NT2/D1 (cell line): ENCODE measurements around the gene OBSCN.

ENCODE experiments used
- DNase-seq: peaks from one replicate; pipeline ENCODE4 v3.0.0-alpha.2; 2011; ENCODE audit warnings: low read depth, low spot score
- H3K27me3 ChIP-seq: 2 replicates; pipeline ENCODE4 v1.6.0; 2011; ENCODE audit warnings: mild to moderate bottlenecking; ENCODE audit not compliant: insufficient read length, insufficient read depth
- H3K36me3 ChIP-seq: 2 replicates; pipeline ENCODE4 v1.6.1; 2011; ENCODE audit warnings: mild to moderate bottlenecking, low read length, mixed read lengths; ENCODE audit not compliant: insufficient read depth, insufficient read length
- H3K4me1 ChIP-seq: 2 replicates; pipeline ENCODE4 v1.5.1; 2011; ENCODE audit not compliant: insufficient read depth, insufficient read length
- H3K4me3 ChIP-seq: 2 replicates; pipeline ENCODE4 v1.5.1; 2011; ENCODE audit warnings: low read depth; ENCODE audit not compliant: insufficient read length
- H3K9ac ChIP-seq: 2 replicates; pipeline ENCODE4 v1.6.0; 2011; ENCODE audit warnings: low read depth; ENCODE audit not compliant: insufficient read length
- H3K9me3 ChIP-seq: 2 replicates; pipeline ENCODE4 v1.5.1; 2011; ENCODE audit warnings: mild to moderate bottlenecking, low read length; ENCODE audit not compliant: insufficient read depth
- SUZ12 ChIP-seq: IDR thresholded peaks from 2 replicates; pipeline ENCODE4 v1.6.1; 2011; ENCODE audit not compliant: insufficient read length, insufficient read depth; ENCODE audit errors: extremely low read depth
- YY1 ChIP-seq: IDR thresholded peaks from 2 replicates; pipeline ENCODE4 v1.6.1; 2011; ENCODE audit not compliant: insufficient read length, insufficient read depth
- ZNF274 ChIP-seq: IDR thresholded peaks from 2 replicates; pipeline ENCODE4 v1.6.1; 2011; ENCODE audit warnings: mild to moderate bottlenecking, low read depth, low read length

The OBSCN gene

GRCh38 chr1:228284521-228284920 is 76.7 kb downstream of the OBSCN start:
- peaks cover 82% of the 10 kb centered on the region for H3K36me3 ChIP-seq
- H3K9ac ChIP-seq, result no peak overlapping the region
- no peak overlapping the region for H3K4me3 ChIP-seq
- H3K9me3 ChIP-seq, result no peaks in the 10 kb centered on the region
- no peak for TF ChIP-seq YY1
- TF ChIP-seq SUZ12, result no peak
- TF ChIP-seq ZNF274, result no peak
- DNase-seq, result no peak
- no peaks in the 10 kb centered on the region for H3K4me1 ChIP-seq
- H3K27me3 ChIP-seq, result no peaks in the 10 kb centered on the region

DNA sequence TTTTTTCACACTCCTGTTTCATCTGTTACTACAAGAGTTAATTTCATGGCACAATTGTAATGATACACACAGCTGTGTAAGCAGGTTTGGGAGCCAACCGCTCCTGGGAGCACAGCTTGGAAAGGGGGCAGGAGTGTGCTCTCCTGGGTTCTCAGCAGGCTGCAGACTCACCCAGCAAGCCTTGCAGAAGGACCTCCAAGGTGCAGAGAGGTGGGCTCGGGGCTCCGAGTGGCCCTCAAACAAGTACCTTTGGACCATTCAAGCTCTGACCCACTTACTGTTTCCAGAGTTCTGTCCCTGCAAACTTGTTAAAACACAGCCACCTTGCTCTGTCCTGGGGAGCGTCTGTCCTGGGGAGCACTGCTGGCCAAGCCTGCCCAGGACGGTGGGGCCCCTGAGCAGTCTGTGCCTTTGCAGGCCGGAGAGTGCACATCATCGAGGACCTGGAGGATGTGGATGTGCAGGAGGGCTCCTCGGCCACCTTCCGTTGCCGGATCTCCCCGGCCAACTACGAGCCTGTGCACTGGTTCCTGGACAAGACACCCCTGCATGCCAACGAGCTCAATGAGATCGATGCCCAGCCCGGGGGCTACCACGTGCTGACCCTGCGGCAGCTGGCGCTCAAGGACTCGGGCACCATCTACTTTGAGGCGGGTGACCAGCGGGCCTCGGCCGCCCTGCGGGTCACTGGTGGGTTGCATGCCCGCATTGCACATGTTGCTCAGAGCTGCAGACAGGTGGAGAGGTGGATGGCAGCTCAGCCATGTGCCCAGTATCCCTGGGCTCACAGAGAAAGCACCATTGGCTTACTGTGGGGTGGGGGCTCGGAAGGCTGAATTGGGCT is 78.0 kb downstream of the OBSCN start:
- DNase-seq, result no peak
- H3K4me1 ChIP-seq, result no peaks in the 10 kb centered on the region
- peaks cover 80% of the 10 kb centered on the region for H3K36me3 ChIP-seq
- H3K9me3 ChIP-seq, result no peaks in the 10 kb centered on the region
- TF ChIP-seq YY1, result no peak
- TF ChIP-seq SUZ12, result no peak
- no peak for TF ChIP-seq ZNF274
- no peak overlapping the region for H3K4me3 ChIP-seq
- H3K9ac ChIP-seq, result no peak overlapping the region
- no peaks in the 10 kb centered on the region for H3K27me3 ChIP-seq

DNA sequence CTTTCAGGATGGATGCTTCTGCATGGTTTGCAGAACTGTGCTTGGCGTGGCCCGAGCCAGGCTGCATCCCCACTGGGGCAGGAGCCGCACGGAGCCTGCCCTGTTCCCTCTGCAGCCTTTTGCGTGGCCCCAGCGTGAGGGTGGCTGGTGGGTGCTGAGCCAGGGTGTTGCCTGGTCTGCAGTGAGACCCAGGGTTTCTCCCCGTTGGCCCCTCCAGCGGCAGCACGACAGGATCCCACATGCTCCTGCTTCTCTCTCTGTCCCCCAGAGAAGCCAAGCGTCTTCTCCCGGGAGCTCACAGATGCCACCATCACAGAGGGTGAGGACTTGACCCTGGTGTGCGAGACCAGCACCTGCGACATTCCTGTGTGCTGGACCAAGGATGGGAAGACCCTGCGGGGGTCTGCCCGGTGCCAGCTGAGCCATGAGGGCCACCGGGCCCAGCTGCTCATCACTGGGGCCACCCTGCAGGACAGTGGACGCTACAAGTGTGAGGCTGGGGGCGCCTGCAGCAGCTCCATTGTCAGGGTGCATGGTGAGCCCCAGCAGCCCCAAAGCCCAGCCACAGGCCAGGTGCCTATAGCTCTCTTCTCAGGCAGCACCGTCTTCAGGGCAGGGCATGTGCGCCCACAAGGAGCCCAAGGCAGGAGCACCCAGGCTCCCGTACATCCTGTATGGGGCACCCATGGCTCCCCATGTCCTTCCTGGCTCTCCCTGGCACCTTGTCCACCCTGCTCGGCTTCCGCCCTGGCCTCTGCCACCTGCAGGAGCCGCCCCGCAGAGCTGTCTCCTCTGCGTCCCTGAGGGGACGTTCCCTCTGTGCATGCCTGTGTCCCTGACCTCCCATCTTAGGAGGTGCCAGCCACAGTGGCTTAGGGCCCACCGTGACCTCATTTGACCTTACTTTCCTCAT is 78.9 kb downstream of the OBSCN start:
- H3K9me3 ChIP-seq, result no peaks in the 10 kb centered on the region
- TF ChIP-seq ZNF274, result no peak
- no peak for TF ChIP-seq YY1
- TF ChIP-seq SUZ12, result no peak

GRCh38 chr1:228287541-228288425 is 79.9 kb downstream of the OBSCN start:
- Histone ChIP-seq H3K4me3 (no peak overlapping the region), H3K9ac (no peak overlapping the region), H3K36me3 (peaks cover 74% of the 10 kb centered on the region), H3K9me3 (no peaks in the 10 kb centered on the region), H3K4me1 (no peaks in the 10 kb centered on the region), H3K27me3 (no peaks in the 10 kb centered on the region)
- no peak for TF ChIP-seq YY1
- TF ChIP-seq ZNF274, result no peak
- TF ChIP-seq SUZ12, result no peak
- DNase-seq, result no peak

More for the DNA sequence above, 78.9 kb downstream of the OBSCN start:
- H3K4me3 ChIP-seq, result no peak overlapping the region
- H3K36me3 ChIP-seq, result peaks cover 74% of the 10 kb centered on the region
- no peak overlapping the region for H3K9ac ChIP-seq
- no peaks in the 10 kb centered on the region for H3K4me1 ChIP-seq
- no peak for DNase-seq
- no peaks in the 10 kb centered on the region for H3K27me3 ChIP-seq

- Histone ChIP-seq H3K4me1 (no peaks in the 10 kb centered on the region), H3K36me3 (peaks cover 74% of the 10 kb centered on the region), H3K9ac (no peak overlapping the region), H3K27me3 (no peaks in the 10 kb centered on the region), H3K9me3 (no peaks in the 10 kb centered on the region), H3K4me3 (no peak overlapping the region)
- DNase-seq, result no peak
- TF ChIP-seq ZNF274, result no peak
- TF ChIP-seq SUZ12, result no peak
- no peak for TF ChIP-seq YY1
These were observed 80.8 kb downstream of the OBSCN start for GRCh38 chr1:228288536-228289238.

DNA sequence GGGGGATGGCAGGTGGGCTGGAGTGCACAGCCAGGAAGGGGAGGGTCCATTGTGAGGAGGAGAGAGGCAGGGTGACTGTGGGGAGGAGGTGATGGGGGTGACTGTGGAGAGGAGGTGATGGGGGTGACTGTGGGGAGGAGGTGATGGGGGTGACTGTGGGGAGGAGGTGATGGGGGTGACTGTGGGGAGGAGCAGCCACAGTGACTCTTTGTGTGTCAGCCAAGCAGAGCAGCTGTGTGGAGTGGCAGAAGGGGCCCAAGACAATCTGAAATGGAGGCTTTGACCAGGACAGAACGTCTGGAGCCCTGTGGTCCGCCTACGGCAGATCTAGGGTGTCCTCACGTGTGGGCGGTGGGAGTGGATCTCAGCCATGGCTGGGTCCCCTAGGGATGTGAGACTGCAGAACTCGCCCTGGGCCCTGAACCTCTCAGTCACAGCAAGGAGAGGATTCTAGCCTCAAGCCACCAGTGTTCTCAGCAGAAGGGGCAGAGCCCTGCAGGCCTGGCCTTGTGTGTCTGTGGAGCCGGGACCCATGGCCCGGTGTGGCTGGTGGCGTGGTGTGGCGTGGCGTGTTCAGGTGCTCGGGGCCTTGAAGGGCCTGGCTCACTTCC is 81.5 kb downstream of the OBSCN start:
- Histone ChIP-seq H3K4me3 (no peak overlapping the region), H3K36me3 (peaks cover 74% of the 10 kb centered on the region), H3K4me1 (no peaks in the 10 kb centered on the region), H3K27me3 (no peaks in the 10 kb centered on the region), H3K9me3 (no peaks in the 10 kb centered on the region), H3K9ac (no peak overlapping the region)
- DNase-seq, result no peak
- TF ChIP-seq ZNF274 (no peak), SUZ12 (no peak), YY1 (no peak)
